OCI-LY3 (cell line): ENCODE measurements around the gene EPN2.

ENCODE experiments used
- CTCF ChIP-seq: fragments of 200-600, 300-600 bp; sonication (generic); IDR thresholded peaks from 2 replicates; pipeline ENCODE4 v1.5.1; 2014; ENCODE audit warnings: antibody characterized with exemption, low read length, low read depth
- EZH2phosphoT487 ChIP-seq: fragments of 200-600 bp; shearing (Covaris generic); IDR thresholded peaks from 2 replicates; pipeline ENCODE4 v1.6.1; 2018; ENCODE audit warnings: antibody characterized with exemption, mixed run types, low read depth

GRCh38 chr17:19376811-19377210 is 139.6 kb downstream of the EPN2 start:
- TF ChIP-seq CTCF (no peak), EZH2phosphoT487 (no peak)
